Stimulated activated CD8-positive, alpha-beta memory T cell treated with anti-CD3 and anti-CD28 coated beads, Interleukin-12 subunit alpha, Interleukin-12 subunit beta, amount 100 ng/mL, for 4 hours (primary cell): ENCODE results near the gene SPATA20.

Experiments used
- DNase-seq: peaks from one replicate; pipeline ENCODE4 v3.0.0-alpha.2; 2020; ENCODE audit warnings: low read depth

SPATA20 gene

DNA sequence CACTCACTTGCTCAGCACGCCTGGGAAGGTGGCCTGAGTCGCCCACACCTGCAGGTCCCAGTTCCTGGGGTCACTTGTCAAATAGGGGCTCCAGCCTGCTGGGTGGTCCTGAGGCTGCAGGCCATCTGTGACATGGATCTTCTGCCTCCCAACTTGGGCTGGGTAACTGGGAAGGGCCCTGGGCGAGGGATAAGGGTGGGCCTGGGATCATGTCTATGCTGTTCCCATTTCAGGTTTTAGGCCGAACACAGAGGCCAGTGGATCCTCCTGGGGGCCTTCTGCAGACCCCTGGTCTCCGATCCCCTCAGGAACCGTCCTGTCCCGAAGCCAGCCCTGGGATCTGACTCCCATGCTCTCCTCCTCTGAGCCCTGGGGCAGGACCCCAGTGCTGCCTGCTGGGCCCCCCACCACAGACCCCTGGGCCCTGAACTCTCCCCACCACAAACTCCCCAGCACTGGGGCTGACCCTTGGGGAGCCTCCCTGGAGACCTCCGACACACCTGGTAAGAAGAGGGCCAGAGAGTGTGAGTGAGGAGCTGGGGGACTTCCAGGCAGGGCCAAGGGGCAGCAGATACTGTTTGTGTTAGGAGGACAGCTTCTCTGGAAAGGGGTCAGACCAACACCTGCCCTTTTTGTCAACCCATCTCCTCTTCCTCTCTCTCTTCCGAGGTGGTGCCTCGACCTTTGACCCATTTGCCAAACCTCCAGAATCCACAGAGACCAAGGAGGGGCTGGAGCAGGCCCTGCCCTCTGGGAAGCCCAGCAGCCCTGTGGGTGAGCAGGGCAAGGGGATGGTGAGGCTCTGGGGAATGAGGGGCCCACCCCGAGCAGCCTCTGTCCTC, 6.2 kb upstream of the SPATA20 start:
- no peak for DNase-seq

DNA sequence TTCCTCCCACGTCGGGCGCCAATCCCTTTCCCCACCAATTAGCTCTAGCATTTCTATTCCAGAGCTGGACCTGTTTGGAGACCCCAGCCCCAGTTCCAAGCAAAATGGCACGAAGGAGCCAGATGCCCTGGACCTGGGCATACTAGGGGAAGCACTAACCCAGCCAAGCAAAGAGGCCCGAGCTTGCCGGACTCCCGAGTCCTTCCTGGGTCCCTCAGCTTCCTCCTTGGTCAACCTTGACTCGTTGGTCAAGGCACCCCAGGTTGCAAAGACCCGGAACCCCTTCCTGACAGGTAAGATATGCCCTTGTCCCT, 5.6 kb upstream of the SPATA20 start:
- DNase-seq: no peak

DNA sequence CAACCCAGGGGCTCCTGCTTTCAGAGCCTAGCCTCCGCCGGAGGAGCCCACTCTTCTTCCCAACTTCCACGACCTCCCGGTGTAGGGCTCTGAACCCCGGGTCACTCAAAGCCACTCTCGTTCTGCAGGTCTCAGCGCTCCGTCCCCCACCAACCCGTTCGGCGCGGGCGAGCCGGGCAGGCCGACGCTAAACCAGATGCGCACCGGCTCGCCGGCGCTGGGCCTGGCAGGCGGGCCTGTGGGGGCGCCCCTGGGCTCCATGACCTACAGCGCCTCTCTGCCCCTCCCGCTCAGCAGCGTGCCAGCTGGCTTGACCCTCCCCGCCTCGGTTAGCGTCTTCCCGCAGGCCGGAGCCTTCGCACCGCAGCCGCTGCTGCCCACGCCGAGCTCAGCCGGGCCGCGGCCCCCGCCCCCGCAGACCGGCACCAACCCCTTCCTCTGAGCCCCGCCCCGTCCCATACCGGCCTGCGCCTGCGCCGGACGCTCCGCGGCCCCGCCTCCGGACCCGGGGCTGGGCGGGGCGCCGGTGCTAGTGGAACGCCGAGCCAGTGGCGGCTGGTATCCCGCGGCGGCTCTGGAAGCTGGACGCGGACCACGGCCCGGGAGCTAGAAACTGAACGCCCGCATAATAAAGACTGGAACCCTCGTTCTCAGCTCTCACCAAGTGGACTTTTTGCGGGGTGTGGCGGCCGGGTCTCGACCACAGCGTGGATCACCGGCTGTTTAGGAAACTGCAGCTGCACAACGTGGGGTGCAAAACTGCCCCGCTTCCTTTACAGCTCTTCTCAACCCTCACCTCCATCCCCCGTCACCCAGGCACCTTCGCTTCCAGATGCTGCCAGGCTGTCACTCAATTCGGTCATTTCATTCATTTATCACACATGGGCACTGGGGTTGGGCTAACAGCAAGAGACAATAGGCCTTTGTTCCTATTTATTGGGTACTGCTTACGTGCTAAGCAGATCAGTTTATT, 5.0 kb upstream of the SPATA20 start:
- DNase-seq: peak; percentile 77

DNA sequence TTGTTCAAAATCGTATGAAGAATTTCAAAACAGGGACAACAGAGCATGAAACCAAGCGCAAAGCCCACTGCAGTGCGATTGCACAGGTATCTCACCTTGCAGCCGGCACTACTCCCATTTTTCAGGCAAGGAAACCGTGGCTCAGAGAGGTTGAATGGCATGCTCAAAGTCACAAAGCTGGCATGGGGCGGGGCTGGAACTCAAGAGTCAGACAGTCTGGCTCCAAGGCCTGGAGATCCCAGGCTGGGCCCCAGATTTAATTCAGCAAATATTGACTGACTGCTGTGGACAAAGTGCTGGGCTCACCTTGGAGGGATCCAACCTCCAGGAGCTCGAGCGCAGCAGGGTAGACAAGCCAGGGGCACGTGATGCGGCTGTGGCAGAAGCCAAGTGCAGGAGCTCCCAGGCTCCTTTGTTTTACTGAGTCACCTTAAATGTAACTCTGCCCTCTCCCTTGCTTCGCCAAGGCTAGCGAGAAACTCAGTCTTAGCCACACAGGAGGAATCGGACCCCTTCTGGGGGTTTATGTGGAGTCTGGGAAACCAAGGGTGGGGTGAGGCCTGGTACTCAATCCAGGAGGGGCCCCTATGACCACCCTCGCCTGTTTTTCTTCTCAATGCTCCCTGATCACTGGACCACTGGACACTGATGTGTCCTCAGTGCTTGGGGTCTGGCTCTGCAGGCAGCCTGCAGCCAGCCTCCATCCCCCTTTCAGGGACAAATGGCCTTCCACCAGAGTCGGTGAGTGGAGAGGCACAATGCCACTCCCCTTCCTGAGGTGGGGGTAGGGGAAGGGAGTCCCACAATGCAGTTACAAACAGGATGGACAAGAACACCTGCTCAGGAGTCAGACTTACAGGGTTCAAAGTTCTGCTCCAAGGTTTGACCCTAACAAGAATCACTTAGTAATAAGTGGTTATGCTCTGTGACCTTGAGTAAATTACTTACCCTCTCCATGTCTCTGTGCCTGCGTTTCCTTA, 3.9 kb upstream of the SPATA20 start:
- DNase-seq: no peak

DNA sequence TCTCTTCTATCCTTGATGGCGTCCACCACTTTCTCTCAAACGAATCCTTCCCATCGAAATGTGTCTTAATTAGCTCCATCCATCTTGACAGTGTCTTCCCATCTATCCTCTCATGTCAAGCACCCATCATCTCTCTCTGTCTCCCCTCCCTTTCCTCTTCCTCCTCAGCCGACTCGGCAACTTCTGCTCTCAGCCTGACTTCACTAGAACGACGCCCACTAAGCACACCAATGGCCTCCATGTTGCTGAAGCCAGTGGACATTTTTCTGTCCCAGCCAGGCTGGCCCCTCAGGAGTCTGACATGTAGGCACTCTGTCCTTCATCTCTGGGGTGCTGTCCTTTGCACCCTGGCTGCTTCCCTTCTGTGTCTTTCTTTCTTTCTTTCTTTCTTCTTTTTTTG, 2.5 kb upstream of the SPATA20 start:
- DNase-seq: no peak

DNA sequence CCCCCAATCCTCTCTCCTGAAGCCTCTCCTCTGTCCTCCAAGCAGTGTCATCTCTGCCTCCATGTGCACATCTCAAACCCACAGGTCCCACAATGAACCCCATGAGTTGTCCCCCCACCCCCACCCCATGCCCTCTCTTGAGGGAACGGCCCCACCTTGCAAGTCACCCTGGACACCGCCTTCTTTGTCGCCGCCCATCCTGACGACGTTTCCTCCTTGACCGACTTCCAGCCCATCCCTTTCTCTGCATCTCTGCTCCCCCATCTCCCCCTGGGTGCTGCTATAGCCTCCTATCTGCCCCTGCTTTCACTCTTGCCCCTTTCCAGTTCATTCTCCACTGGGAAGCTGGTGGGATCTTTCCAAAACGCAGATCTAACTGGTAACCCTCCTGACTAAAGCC, 1.7 kb upstream of the SPATA20 start:
- DNase-seq: no peak

DNA sequence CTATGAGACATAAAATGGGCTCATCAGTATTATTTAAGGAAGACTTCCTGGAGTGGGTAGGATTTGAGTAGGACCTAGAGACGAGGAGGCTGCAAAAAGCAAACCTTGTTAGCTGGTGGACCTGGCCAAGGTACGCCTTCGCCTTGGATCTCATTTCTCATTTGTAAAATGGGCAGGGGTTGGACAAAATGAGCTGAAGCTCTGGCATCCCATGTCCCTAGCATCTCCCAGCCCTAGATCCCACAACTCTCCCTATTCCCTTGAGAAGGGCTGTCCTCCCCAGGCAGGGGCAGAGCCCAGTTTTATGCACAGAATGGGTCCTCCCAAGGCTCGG, 306 bp upstream of the SPATA20 start:
- no peak for DNase-seq

DNA sequence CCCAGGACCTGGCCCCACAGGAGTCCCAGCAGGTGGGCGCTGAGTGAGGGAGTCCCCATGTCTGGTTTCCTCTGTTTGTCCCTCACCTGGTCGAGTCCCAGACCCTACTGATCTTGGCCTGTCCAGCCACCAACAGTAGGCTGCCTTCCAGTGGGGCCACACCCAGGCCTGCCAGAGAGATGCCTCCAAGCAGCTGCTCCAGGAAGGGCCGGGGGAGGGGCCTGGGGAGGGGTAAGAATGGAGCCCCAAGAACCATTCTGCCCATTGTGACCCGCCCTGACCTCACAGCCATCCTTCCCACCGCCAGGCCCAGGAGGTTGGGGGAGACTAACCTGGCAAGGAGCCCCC, 736 bp downstream of the SPATA20 start:
- no peak for DNase-seq

DNA sequence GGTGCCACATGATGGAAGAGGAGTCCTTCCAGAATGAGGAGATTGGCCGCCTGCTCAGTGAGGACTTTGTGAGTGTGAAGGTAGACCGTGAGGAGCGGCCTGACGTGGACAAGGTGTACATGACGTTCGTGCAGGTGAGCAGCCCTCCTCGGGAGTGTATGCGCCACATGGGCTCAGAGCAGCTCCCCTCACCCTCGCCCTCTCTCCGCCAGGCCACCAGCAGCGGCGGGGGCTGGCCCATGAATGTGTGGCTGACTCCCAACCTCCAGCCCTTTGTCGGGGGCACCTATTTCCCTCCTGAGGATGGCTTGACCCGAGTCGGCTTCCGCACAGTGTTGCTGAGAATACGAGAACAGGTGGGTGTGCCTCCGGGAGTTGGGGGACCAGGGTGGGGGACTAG, 1.9 kb downstream of the SPATA20 start:
- no peak for DNase-seq

DNA sequence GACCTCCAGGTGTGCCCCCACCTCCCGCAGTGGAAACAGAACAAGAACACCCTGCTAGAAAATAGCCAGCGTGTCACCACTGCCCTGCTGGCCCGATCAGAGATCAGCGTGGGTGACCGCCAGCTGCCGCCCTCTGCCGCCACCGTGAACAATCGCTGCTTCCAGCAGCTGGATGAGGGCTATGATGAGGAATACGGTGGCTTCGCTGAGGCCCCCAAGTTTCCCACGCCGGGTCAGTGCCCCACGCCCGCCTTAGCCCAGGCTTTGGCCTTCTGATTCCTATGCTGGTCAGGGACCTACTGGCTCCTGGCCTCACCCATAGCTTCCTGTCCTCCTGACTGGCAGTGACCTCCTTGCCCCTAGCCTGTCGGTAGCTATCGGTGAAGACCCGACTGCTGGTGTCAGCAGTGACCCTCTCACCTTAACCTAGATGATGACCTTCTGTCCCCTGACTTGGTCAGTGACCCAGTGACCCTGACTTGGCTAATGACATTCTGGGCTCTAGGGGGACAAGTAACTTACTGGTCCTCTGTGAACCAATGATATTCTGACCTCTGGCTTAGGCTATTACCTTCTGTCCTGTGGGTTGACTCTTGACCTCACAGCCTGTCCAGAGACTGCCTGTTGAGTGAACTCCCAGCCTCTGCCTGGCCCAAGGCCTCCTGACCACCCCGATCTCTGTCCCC, 2.4 kb downstream of the SPATA20 start:
- DNase-seq: no peak

DNA sequence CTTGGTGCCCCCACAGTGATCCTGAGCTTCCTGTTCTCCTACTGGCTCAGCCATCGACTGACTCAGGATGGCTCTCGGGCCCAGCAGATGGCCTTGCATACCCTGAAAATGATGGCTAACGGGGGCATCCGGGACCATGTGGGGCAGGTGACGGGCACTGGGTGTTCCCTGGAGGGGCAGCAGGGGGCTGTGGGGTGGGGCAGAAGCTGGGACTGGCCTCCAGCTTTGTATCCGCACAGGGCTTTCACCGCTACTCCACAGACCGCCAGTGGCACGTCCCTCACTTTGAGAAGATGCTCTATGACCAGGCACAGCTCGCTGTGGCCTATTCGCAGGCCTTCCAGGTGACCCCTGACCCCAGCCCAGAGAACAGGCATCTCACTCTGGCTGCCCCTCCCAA, 3.0 kb downstream of the SPATA20 start:
- no peak for DNase-seq

DNA sequence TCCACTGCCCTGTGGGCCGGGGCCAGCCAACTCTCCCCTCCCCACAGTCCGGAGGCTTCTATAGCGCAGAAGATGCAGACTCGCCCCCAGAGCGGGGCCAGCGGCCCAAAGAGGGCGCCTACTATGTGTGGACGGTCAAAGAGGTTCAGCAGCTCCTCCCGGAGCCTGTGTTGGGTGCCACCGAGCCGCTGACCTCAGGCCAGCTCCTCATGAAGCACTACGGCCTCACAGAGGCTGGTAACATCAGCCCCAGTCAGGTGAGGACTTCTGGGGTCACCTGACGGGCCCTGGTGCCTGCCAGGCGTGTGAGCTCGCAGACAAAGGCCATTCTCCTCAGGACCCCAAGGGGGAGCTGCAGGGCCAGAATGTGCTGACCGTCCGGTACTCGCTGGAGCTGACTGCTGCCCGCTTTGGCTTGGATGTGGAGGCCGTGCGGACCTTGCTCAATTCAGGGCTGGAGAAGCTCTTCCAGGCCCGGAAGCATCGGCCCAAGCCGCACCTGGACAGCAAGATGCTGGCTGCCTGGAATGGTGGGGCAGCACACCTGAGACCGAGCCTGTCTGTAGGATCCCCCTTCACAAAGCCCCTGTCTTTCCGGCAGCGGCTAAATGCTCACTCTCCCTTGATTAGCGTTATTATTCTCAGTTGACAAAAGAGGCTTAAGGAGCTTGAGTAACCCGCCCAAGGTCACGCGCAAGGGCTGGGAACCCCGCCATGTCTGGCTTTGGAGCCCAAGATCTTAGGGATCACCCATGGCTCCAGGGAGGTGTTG, 3.9 kb downstream of the SPATA20 start:
- DNase-seq: no peak

DNA sequence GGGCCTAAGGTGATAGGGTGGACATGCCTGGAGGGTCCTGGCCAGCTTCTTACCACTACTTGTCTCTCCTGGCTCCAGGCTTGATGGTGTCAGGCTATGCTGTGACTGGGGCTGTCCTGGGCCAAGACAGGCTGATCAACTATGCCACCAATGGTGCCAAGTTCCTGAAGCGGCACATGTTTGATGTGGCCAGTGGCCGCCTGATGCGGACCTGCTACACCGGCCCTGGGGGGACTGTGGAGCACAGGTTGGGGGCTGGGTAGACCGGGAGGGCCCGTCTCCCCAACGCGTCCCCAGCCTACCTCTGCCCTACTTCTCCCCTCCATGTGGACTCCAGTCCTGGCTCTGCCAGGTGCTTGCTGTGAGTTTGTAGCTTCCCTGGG, 4.5 kb downstream of the SPATA20 start:
- no peak for DNase-seq

DNA sequence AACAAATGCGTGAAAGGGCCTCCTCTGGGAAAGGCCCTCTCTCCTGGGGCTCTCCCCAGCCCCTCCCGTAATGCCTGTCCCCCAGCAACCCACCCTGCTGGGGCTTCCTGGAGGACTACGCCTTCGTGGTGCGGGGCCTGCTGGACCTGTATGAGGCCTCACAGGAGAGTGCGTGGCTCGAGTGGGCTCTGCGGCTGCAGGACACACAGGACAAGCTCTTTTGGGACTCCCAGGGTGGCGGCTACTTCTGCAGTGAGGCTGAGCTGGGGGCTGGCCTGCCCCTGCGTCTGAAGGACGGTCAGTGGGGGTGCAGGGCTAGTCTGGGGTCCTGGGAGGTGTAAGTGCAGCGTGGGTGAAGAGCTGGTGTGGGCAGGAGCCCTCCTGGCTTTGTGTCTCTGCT, 4.9 kb downstream of the SPATA20 start:
- no peak for DNase-seq

DNA sequence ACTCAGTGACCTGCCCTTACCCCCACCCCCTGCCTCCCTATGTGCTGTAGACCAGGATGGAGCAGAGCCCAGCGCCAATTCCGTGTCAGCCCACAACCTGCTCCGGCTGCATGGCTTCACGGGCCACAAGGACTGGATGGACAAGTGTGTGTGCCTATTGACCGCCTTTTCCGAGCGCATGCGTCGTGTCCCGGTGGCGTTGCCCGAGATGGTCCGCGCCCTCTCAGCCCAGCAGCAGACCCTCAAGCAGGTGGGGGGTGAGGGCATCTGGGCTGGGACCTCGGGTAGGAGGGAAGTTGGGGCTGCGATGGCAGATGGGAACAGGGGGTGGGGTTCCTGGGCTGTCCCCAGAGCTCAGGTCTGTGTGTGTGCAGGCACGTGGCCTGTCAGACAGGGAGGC, 7.2 kb downstream of the SPATA20 start:
- no peak for DNase-seq

DNA sequence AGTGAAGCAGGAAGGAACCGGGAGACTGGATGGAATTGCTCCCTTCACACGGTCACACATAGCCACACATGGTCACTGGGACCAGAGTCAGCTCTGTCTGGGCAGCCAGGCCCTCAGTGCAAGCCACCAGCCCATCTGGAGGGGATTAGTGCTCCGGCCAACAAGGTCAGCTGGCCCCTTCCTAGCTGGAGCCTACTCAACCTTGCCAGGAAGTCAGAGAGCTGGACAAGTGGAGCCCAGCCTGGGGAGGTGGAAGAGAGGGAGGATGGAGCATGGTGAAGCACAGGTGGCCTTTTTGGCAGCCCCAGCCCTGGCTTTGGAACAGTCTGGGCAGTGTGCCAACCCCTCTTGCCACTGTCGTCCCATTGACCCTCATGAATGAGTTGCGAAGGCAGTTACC, 9.8 kb downstream of the SPATA20 start:
- no peak for DNase-seq

DNA sequence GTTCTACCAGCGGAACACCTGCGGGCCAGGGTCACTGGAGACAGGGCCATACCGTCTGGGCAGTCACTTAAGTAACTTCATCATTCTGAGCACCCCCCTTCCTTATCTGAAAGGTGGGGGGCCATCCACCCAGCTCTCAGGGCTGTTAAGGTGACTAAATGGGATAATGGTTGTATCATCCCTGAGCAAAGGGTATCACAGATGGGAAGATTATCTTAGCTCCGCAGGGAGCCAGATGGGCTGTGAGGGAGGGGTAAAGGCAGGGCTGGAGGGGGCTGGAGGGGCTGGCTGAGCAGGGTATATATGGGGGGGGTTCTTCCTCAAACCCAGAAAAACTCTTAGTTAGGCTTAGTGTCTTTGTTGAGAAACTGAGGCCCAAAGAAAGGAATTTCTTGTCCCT, 10.7 kb downstream of the SPATA20 start:
- DNase-seq: no peak

DNA sequence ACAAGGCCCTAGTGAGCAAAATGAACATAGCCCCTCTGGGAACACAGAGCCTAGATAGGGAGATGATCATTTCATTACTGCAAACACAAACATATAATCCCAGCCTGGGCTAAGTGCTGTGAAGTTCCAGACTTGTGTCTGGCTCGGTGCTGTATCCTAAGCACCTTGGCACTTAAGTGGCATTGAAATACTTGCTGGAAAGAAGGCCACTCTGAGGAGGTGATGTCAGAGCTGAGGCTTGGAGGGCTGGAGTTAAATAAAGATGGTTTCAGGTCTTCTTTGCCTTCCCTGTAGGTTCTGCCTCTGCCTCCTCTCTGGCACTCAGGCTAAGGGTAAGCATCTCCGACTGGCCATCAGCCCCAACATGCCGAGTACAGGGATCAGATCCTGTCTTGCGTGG, 11.1 kb downstream of the SPATA20 start:
- DNase-seq: no peak

DNA sequence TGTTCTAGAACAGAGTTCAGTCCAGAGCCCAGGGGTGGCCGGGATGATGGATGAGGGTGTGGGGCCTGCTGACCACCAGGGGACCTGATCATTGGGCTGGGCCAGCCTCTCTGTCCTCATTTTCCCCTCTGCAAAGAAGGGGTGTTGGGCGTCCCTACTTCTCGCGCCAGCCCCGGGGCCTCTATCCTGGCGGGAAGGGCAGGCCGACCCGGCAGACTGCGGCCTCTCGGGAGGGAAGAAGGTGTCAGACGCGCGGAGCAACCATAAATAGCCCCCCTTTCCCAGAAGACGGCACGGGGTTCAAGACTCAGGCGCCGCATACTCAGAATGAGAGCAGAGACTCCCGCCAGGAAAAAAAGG, 11.6 kb downstream of the SPATA20 start:
- no peak for DNase-seq

DNA sequence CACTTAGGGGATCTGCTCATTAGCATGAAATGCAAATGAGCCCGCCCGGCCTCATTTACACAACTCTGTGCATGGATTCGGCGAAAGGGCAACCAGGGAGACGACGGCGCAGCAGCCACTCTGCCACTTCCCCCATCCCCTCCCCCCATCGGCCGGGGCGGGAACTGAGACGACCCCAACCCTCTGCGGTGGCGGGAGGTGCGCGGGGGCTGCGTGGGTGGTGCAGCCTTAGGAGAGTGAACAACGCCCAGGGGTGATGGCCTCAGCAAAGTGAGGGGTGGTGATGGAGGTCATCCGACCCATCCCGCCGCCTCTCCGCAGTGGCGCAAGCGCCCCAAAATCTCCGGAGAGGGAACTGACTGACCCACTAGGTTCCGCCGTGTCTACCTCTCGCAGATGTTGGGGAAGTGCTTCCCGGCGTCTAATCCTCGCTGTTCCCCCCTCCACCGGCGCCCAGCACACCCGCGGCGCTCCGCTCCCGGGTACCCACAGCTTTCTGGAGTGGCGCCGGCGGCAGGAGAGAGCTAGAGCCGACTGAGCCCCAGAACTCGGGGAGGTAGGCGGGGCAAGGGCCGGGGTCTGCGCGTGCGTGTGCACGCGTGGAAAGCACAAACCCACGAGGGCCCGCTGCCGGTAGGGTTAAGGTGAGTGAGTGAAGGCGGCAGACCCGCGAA, 12.1 kb downstream of the SPATA20 start:
- DNase-seq: no peak
